GM19438 (cell line): Measurements from ENCODE around the gene TAPBP.

Source experiments
- ATAC-seq: cut with Tn5 transposase; IDR thresholded peaks from one replicate; pipeline ENCODE4 v1.9.1; 2021; ENCODE audit warnings: low read depth; ENCODE audit not compliant: unreplicated experiment

Gene TAPBP

GRCh38 chr6:33320315-33321181 is 6.7 kb upstream of the TAPBP start:
- no peak for ATAC-seq

GRCh38 chr6:33319939-33320314 is 6.0 kb upstream of the TAPBP start:
- no peak for ATAC-seq

GRCh38 chr6:33318426-33319073 is 4.7 kb upstream of the TAPBP start:
- ATAC-seq = no peak

GRCh38 chr6:33317669-33318425 is 4.0 kb upstream of the TAPBP start, which contains the start of gene ZBTB22:
TSS of gene ZBTB22 (minus strand) at chr6:33317744. CDS start at chr6:33316916, 828 bp downstream.
- ATAC-seq = peak; percentile 49

- ATAC-seq = no peak
Measured at GRCh38 chr6:33317419-33317668, 3.5 kb upstream of the TAPBP start.

DNA sequence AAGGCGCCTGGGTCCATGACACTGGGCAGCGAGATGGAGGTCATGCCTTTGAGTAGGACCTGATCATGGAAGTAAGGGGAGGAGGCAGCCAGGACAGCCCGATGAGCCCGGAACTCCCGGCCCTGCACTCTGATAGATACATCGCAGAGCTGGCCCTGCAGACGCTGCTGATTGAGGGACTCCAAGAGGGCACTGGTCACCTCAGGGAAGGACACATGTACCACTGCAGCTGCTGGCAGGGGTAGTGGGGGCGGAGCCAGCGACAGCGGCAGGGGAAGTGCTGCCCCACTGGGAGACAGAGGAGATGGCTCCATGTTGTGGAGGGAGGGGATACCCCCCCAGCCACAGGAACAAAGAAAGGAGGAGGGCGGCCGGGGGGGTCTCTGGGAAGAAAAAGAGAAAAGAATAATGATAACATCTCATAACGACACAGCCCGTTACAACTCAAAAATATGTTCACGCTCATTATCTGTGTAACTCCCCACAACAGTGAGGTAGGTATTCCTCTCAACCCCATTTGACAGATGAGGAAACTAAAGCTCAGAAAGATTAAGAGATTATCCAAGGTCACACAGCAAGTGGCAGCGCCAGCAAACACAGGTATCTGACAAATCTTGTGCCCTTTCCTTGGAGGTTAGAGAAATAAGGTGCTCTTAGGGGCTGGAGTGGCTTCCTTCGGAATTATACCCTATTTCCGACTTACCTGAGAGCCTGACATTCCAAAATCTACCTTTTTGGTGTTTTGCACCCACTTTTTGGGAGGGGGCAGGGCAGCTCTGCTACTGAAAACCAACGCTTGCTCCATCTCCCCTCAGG is 2.9 kb upstream of the TAPBP start:
- ATAC-seq = no peak

DNA sequence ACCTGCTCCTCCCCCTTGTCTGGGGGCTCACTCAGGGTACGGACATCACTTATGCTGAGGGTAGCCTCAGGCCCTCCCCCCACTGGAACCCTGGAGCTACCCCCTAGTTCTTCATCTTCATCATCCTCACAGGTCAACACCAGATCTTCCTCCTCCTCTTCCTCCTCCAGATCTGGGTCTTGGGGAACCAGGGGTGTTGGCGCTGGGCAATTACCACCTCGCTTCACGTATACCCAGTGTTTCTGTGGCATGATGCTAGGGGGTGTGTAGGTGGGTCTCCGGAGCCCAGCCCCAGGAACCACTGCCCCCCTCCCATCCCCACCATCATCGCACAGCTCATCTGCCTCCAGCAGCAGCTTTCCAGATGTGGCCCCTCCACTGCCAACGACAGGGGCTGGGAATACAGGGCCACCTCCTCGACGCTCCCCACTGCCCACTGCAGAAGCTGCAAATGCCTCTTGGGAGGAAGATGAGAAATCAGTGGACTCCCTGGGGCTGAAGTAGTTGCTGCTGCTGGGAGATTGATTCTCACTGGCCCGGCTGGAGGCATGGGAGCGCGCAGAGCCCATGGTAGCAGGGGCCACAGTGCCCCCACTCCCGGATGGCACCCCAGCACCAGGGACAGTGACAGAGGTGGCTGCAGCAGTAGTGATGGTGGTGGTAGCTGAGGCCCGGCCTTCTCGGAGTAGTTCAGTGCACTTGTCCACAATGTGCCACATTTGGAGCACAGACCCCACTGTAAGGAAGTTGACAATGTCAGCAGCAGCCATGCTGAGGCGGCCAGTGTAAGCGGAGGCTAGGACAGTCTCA is 2.1 kb upstream of the TAPBP start:
- no peak for ATAC-seq

DNA sequence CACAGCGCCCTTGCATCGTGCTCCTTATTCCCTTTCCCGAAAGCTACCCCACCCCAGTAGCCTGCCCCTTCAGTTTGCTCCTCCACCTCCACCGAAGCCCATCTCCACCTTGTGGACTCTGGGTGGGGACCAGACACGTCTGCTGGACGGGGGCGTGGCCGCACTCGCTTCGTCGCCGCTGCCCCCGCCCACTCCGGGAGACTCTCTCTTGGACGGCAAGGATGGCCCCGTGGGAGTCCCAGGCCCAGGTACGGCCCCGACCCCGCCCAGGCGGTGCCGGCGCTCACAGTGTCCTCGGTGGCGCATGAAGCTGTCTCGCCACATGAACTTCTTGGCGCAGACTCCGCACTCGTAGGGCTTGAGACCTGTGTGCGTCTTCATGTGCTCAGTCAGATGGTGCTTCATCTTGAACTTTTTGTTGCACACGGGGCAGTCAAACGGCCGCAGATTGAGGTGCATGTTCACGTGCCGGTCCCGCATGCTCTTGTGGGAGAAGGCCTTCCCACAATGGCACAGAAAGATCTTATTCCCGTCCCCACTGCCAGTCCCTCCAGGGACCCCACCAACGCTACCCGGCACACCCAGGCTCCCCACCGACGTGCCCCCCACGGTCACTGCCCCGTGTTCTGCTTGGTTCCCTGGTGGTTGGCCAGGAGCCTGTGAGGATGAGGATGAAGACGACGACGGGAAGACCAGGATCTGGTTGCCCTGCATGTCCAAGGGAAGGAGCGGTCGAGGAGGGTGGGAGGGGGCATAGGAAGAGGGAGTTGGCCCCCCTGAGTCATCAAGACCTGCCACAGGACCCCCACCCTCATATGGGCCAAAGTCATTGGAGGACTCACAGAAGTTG is 1.3 kb upstream of the TAPBP start:
- ATAC-seq = no peak

GRCh38 chr6:33314515-33314942 is 651 bp upstream of the TAPBP start:
- ATAC-seq = no peak

DNA sequence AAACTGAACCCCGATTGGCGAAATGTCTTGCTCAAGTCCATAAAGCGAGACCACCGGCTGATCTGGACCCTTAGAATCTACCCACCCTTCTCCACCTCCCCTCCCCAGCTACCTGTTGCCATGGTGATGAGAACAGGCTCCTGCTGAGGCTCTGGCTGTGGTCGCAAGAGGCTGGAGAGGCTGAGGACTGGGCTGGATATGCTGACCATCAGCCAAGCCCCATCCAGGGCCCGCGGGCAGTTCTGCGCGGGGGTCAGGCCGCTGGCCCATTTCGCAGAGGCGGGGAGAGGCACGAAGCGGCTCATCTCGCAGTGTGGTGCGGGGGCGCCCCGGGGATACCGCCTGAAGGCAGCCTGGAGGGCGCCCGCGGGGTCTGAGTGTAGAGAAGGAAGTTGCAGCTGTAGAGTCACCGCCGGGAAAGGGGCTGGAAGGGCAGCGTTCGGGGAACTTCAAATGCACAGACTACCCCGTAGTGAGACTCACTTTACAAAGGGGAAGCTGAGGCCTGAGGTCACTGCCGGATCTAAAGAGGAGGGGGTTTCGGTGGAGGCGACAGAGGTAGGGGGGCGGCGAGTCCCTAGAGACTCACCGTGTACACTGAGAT is 671 bp downstream of the TAPBP start:
- ATAC-seq = no peak

DNA sequence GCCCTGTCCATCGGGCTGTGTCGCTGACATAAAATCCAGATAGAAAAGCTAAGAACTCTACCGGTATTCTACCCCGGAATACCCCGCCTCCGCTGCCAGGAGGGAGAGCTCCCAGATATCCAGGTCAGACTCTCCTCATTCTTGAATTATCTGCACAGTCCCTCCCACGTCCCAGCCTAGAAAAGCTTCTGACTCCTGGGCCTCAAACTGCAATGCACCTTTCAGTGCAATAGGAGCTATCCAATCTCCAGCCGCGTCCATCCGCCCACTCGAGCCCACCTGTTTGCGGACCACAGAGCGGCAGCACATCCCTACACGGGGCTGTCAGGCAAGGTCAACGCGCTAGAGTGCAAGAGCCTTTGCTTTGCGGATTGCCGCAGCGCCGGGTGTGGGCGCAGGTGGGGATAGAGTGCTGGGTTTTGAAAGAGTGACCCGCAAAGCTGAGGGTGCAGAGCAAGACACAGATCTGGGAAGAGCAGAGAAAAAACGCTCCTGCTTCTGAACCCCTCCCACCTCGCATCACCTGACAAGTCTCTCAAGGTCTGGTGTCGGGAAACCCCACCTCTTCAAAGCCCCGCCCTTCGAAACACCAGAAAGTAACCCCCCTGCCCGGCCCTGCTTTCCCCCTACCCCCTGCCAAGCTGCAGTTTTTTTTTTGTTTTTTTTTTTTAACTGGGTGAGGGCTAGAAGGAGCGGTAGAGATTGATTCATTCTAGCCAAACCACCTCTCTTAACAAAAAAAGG is 1.3 kb downstream of the TAPBP start:
- no peak for ATAC-seq

GRCh38 chr6:33306356-33306755 is 7.5 kb downstream of the TAPBP start:
- ATAC-seq = no peak

DNA sequence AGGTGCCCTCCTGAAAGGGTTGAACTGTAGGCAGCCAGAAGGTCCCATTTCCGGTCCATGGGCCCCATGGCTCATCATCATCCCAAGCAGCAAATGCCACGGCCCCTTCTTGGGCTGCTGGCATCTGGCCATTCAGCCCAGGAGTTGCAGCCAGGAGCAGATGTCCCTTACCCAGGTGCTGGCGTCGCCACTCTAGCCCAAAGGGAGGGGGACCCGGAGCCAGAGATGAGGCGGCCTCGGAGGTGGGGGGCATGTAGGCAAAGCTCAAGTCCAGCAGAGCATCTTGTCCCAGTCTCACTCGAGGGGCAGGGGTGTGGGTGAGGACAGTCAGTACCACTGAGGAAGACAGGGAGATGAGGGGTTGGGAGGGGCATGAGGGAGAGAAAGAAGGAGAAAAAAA is 8.8 kb downstream of the TAPBP start:
- ATAC-seq = no peak

DNA sequence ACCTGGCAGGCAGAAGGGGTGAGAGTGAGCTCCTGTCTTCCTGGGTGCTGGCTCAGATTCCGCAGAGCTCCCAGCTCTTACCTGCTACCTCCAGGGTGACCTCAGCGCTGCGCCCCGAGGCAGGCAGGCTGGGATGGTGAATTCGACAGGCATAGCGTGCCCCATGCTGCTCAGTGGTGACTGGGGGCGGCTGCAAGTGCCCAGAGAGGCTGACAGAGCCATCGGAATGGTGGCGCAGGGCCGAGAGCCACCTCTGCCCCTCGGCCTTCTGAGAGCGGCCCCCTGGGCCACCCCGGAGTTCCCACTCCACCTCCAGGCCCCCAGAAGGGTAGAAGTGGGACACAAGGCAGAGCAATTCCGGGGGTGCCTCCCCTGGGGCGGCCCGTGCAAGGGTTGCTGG is 9.7 kb downstream of the TAPBP start:
- ATAC-seq = no peak

DNA sequence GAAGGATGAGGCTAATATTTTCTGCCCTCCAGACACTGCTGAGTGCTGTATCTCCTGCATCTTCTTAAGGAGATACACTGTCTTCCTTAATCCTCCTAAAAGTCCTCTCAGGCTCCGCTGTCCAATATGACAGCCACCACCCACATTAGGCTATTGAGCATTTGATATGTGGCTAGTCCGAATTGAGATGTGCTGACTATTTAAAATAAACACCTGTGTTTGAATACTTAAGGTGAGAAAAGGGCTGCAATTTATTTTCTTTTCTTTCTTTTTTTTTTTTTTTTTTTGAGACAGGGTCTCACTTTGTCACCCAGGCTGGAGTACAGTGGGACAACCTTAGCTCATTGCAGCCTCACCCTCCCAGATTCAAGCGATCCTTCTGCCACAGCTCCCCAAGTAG is 12.0 kb downstream of the TAPBP start:
- no peak for ATAC-seq

DNA sequence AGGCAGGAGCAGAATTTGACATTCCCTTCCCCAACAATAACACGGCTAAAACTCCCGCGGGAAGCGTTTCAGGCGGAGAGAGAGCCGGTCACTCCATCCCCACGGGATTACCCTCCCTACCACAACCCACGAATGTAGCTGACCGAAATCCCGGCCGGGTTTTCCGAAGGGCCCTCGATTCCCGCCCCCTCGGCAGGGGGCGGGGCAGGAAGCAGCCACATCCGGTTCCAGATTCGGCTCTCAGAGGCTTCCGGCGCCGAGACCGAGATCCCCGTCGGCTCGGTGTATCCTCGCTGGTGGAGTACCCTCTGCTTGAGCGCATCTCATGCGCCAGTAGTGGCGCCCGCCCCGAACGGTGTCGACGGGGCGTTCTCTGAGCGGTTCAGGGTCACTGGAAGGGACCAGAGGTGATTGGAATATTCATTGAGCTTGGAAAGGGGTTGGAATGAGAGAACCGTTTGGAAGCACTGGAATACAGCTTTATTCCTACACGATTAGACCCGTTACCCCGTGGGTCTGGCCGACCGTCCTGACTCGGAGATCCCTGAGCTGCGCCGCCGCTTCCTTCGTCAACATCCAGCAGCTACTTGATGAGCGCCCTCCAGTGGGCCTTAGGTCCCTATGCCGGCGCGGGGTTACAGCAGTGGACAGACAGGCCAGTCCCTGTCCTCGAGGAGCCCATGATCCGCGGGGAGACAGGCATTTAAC is 14.5 kb downstream of the TAPBP start:
- peak; percentile 82 for ATAC-seq

DNA sequence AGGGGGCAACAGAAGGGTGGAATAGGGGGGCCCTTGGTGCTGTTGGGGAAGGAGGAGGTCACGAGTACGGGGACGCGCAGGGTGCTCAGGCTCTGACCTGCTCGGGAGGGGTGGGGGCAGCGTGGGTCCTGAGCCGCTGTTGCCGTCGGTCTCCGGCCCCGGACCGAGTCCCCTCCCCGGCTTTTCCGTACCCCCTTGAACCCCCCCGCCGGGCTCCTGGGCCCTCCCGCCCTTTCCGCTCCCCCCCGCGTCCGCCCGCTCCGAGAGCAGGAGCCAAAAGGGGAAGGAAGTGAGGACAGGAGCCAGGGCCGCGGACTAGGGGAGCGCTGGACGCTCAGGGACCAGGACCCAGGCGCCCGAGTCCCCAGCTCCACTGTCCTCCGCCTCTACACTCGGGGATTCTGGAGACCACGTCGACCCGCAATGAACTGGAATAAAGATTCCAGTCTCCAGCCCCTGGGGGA is 15.1 kb downstream of the TAPBP start, which contains the start of gene RGL2:
TSS of gene RGL2 (minus strand) at position 170 of the 464 bp plus-strand sequence. CDS start 332 bp downstream, outside the sequence.
- ATAC-seq = no peak
